Measurements from ENCODE around the gene PICK1.

Gene PICK1

GRCh38 chr22:38038426-38038825 lies 18.8 kb upstream of the PICK1 start:
- DNase-seq (ENCODE audit: insufficient read length, low spot score) (no peak), FAIRE-seq (no peak)
- TF ChIP-seq CTCF (IDR thresholded peaks at IDR 0.05; ENCODE audit: insufficient read depth, missing control alignments) = no peak

DNA sequence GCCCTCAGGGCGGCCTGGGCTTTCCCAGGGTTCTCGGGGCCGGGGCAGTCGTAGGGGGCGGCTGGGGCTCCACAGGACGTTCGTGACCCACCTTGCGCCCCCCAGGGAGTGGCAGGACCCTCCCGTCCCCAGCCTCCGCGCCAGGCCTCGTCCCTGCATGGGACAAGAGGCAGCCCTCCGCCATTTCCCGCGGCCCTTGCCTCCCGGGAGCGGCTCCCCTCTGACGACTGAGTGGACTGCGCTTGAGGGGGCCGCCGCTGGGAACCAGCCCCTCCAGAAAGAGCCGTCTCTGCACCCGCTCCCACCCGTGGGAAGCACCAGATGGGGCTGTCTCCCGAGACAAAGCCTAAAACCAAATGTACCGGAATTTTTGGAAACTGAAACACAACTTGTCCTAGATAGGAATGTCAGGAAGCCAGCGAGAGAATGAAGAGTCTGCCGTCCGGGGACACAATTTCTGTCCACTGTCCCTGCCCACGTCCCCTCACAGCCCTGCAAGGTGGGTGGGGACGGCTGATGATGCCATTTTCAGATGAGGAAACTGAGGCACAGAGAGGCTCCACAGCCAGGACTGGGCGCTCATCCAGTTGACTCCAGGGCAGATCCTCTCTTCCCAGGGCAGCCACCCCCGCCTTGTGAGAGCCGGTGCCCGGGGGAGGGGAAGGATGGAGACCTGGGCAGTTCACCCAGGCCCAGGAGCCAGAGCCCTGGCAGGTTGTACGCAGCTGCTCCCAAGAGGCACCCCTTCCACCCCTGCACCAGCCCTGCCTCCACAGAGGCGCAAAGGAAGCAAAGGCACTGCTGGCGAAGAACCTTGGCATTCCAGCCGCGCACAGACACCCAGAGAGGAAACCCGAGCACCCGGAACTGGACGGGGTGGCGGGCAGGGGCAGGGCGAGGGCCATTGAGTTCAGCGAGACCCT lies 18.1 kb upstream of the PICK1 start:
- no peak for FAIRE-seq
- no peak for DNase-seq (ENCODE audit: insufficient read length, low spot score)
- TF ChIP-seq CTCF (IDR thresholded peaks at IDR 0.05; ENCODE audit: insufficient read depth, missing control alignments) = no peak

DNA sequence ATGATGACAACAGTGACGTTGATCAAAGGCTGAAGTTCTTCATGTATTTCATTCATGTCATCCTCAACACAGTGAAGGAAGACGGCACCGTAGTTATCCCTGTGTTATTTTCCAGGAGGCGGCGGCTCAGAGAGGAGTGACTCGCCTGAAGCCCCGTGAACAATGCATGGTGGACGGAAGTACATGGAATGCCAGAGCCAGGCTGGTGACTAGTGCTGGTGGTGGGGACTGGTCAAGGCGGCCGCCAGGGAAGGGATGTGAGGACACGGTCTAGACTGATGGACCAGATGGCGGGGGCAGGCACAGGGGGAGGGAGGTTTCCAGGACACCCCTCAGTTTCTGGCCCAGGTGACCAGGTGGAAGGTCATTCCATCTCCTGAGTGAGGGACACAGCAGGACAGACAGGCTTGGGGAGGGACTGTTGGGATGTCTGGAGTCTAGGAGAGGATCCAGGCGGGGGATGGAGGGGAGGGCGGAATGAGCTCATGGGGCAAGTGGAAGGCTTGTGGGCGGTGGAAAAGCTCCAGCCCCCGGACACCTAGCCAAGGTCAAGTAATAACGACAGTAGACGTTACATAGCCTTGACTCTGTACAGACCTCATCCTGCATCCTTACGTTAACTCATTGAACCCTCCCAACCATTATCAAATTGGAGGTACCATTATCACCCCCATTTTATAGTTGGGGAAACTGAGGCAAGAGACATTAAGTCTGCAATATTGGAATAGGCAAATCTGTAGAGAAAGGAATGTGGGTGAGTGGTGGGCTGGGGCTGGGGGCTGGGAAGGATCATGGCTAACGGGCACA lies 16.0 kb upstream of the PICK1 start:
- DNase-seq (ENCODE audit: insufficient read length, low spot score) (no peak), FAIRE-seq (no peak)

GRCh38 chr22:38041760-38042487 lies 15.3 kb upstream of the PICK1 start:
- no peak for TF ChIP-seq CTCF (IDR thresholded peaks at IDR 0.05; ENCODE audit: insufficient read depth, missing control alignments)
- DNase-seq (ENCODE audit: insufficient read length, low spot score) (no peak), FAIRE-seq (no peak)

More for the DNA sequence above, 16.0 kb upstream of the PICK1 start:
- no peak for TF ChIP-seq CTCF (IDR thresholded peaks at IDR 0.05; ENCODE audit: insufficient read depth, missing control alignments)

DNA sequence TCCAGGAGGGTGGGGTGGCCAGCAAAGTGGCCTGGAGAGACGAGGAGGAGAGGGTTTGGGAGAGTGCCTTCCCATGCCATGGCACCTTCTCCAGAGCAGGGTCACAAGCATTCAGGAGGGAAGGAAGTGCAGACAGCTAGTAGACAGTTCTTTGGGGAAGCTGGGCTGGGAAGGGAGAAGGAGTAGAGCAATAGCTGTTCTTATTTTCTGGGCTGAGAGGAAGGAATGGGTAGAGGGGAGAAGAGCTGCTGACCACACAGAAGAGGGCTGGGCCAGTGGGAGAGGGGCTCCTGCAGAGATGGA lies 14.8 kb upstream of the PICK1 start:
- no peak for FAIRE-seq
- DNase-seq (ENCODE audit: insufficient read length, low spot score) = no peak
- no peak for TF ChIP-seq CTCF (IDR thresholded peaks at IDR 0.05; ENCODE audit: insufficient read depth, missing control alignments)

DNA sequence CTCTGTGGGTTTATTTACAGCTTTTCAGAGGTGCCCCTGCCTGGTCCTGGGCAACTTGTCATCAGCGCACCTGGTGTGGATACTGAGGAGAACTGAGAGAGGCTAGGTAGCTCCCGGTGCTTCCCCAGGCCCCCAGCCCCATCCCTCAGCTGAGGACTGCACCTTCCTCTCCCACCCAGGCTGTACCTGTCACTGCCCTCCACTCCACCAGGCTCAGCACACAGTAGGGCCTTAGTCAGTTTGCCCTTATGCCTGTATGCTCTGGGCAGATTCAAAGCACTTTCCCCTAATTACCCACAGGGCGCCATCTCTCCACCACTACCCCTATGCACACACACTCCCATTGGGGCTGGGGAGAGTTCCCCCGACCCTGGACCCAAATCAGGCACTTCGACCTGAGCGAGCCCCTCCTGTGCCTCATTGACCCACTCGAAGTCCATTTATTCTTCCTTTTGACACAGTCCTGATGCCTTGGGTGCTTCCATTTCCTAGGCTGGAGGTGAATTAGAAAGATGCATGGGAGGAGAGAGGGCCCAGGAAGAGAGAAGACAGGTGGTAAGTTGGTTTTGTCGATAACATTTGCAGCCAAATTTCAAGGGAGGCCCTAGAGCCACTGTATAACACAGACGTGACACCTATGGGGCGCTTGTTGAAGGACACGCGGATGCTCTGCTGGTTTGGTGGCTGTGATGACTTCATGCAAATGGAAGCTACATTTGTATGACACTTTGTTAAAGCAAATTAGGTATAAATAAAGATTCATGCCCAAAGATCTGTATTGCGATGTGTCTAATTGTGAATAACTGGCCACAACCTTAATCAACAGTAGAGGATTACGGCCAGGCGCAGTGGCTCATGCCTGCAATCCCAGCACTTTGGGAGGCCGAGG lies 13.8 kb upstream of the PICK1 start:
- no peak for DNase-seq (ENCODE audit: insufficient read length, low spot score)
- no peak for TF ChIP-seq CTCF (IDR thresholded peaks at IDR 0.05; ENCODE audit: insufficient read depth, missing control alignments)
- FAIRE-seq = no peak
